Islet precursor cell (in vitro differentiated cells): ENCODE data around the gene SHISA9.
"Not testable (repeated sequence)": the region's sequence is repeated elsewhere in the genome, so short reads cannot be mapped to it uniquely, and the experiment has no call there.

Experiments used
- DNase-seq: peaks from one replicate; pipeline ENCODE4 v3.0.0-alpha.2; 2018

The SHISA9 gene

GRCh38 chr16:12901597-12902461, at the start of gene SHISA9:
SHISA9 (plus strand) TSS chr16:12901598.
- DNase-seq, result peak; percentile 65

GRCh38 chr16:12853972-12854371, 47.4 kb upstream of the SHISA9 start:
- no peak for DNase-seq

- DNase-seq, result not testable (repeated sequence)
These were observed 44.0 kb upstream of the SHISA9 start for GRCh38 chr16:12857435-12857834.

GRCh38 chr16:12862327-12862726, 39.1 kb upstream of the SHISA9 start:
- DNase-seq, result no peak

- no peak for DNase-seq
These were observed 38.5 kb upstream of the SHISA9 start for GRCh38 chr16:12862941-12863340.

- no peak for DNase-seq
These were observed 34.3 kb upstream of the SHISA9 start for GRCh38 chr16:12866981-12867551.

GRCh38 chr16:12868169-12868568, 33.2 kb upstream of the SHISA9 start:
- peak; percentile 85 for DNase-seq

GRCh38 chr16:12868788-12869187, 32.6 kb upstream of the SHISA9 start:
- DNase-seq, result no peak

GRCh38 chr16:12869698-12870427, 31.5 kb upstream of the SHISA9 start:
- DNase-seq, result no peak

- no peak for DNase-seq
These were observed 29.6 kb upstream of the SHISA9 start for GRCh38 chr16:12871784-12872183.

- no peak for DNase-seq
These were observed 27.2 kb upstream of the SHISA9 start for GRCh38 chr16:12874186-12874585.

- DNase-seq, result no peak
These were observed 24.6 kb upstream of the SHISA9 start for GRCh38 chr16:12876778-12877177.

- no peak for DNase-seq
These were observed 22.4 kb upstream of the SHISA9 start for GRCh38 chr16:12878973-12879372.

GRCh38 chr16:12879812-12880211, 21.6 kb upstream of the SHISA9 start:
- DNase-seq, result no peak

GRCh38 chr16:12881182-12881581, 20.2 kb upstream of the SHISA9 start:
- no peak for DNase-seq

- DNase-seq, result no peak
These were observed 19.7 kb upstream of the SHISA9 start for GRCh38 chr16:12881740-12882139.

- no peak for DNase-seq
These were observed 15.7 kb upstream of the SHISA9 start for GRCh38 chr16:12885742-12886141.

- DNase-seq, result no peak
These were observed 9.6 kb upstream of the SHISA9 start for GRCh38 chr16:12891836-12892235.

- no peak for DNase-seq
These were observed 8.2 kb upstream of the SHISA9 start for GRCh38 chr16:12893050-12893750.

- peak; percentile 61 for DNase-seq
These were observed 4.8 kb upstream of the SHISA9 start for GRCh38 chr16:12896562-12896961.

GRCh38 chr16:12898551-12898950, 2.8 kb upstream of the SHISA9 start:
- DNase-seq, result peak; percentile 62

- peak; percentile 74 for DNase-seq
These were observed 1.8 kb upstream of the SHISA9 start for GRCh38 chr16:12899529-12900143.

- DNase-seq, result no peak
These were observed 1.2 kb upstream of the SHISA9 start for GRCh38 chr16:12900156-12900555.
